ENCODE results near the gene GNG8.

The GNG8 gene

GRCh38 chr19:46598372-46598917 lies 37.6 kb downstream of the GNG8 start:
- Histone ChIP-seq H3K4me2 (ENCODE audit: low read length) (no peak overlapping the region), H3K36me3 (ENCODE audit: control insufficient read depth, insufficient read depth, low read length) (no peaks in the 10 kb centered on the region), H3K9ac (no peak overlapping the region), H2AFZ (no peak overlapping the region), H3K4me1 (peaks cover 9% of the 10 kb centered on the region), H3K4me3 (ENCODE audit: low read depth, low read length) (no peak overlapping the region), H3K27ac (no peak overlapping the region), H3K79me2 (peaks cover 7% of the 10 kb centered on the region), H3K9me3 (ENCODE audit: control insufficient read depth, low read length) (no peaks in the 10 kb centered on the region), H3K27me3 (ENCODE audit: control insufficient read depth, insufficient read depth, low read length) (no peaks in the 10 kb centered on the region)
- TF ChIP-seq CTCF (IDR thresholded peaks at IDR 0.05), result no peak

GRCh38 chr19:46596008-46596407 lies 40.0 kb downstream of the GNG8 start:
- H3K9ac ChIP-seq, result no peak overlapping the region
- H3K9me3 ChIP-seq (ENCODE audit: control insufficient read depth, low read length), result no peaks in the 10 kb centered on the region
- H3K79me2 ChIP-seq, result no peaks in the 10 kb centered on the region
- TF ChIP-seq CTCF (IDR thresholded peaks at IDR 0.05), result no peak
- no peaks in the 10 kb centered on the region for H3K36me3 ChIP-seq (ENCODE audit: control insufficient read depth, insufficient read depth, low read length)
- H3K4me2 ChIP-seq (ENCODE audit: low read length), result no peak overlapping the region
- no peak overlapping the region for H2AFZ ChIP-seq
- H3K4me1 ChIP-seq, result no peaks in the 10 kb centered on the region
- H3K27ac ChIP-seq, result no peak overlapping the region
- H3K4me3 ChIP-seq (ENCODE audit: low read depth, low read length), result no peak overlapping the region
- H3K27me3 ChIP-seq (ENCODE audit: control insufficient read depth, insufficient read depth, low read length), result no peaks in the 10 kb centered on the region

- no peak overlapping the region for H3K9ac ChIP-seq
- H3K4me3 ChIP-seq (ENCODE audit: low read depth, low read length), result no peak overlapping the region
- no peak overlapping the region for H2AFZ ChIP-seq
- no peak overlapping the region for H3K4me2 ChIP-seq (ENCODE audit: low read length)
- no peak for TF ChIP-seq CTCF (IDR thresholded peaks at IDR 0.05)
- no peak overlapping the region for H3K27ac ChIP-seq
- no peaks in the 10 kb centered on the region for H3K9me3 ChIP-seq (ENCODE audit: control insufficient read depth, low read length)
- H3K36me3 ChIP-seq (ENCODE audit: control insufficient read depth, insufficient read depth, low read length), result no peaks in the 10 kb centered on the region
- no peaks in the 10 kb centered on the region for H3K4me1 ChIP-seq
- no peaks in the 10 kb centered on the region for H3K79me2 ChIP-seq
- H3K27me3 ChIP-seq (ENCODE audit: control insufficient read depth, insufficient read depth, low read length), result no peaks in the 10 kb centered on the region
Observed at GRCh38 chr19:46591870-46592269, 44.1 kb downstream of the GNG8 start.

GRCh38 chr19:46591254-46591653 lies 44.7 kb downstream of the GNG8 start:
- no peak overlapping the region for H3K9ac ChIP-seq
- no peak for TF ChIP-seq CTCF (IDR thresholded peaks at IDR 0.05)
- H3K4me3 ChIP-seq (ENCODE audit: low read depth, low read length), result no peak overlapping the region
- no peaks in the 10 kb centered on the region for H3K27me3 ChIP-seq (ENCODE audit: control insufficient read depth, insufficient read depth, low read length)
- no peak overlapping the region for H3K4me2 ChIP-seq (ENCODE audit: low read length)
- no peaks in the 10 kb centered on the region for H3K4me1 ChIP-seq
- no peaks in the 10 kb centered on the region for H3K79me2 ChIP-seq
- H3K36me3 ChIP-seq (ENCODE audit: control insufficient read depth, insufficient read depth, low read length), result no peaks in the 10 kb centered on the region
- H3K9me3 ChIP-seq (ENCODE audit: control insufficient read depth, low read length), result no peaks in the 10 kb centered on the region
- no peak overlapping the region for H3K27ac ChIP-seq
- no peak overlapping the region for H2AFZ ChIP-seq

GRCh38 chr19:46587861-46588260 lies 48.1 kb downstream of the GNG8 start:
- Histone ChIP-seq H3K27ac (no peak overlapping the region), H3K4me1 (no peaks in the 10 kb centered on the region), H3K79me2 (no peaks in the 10 kb centered on the region), H3K9me3 (ENCODE audit: control insufficient read depth, low read length) (no peaks in the 10 kb centered on the region), H3K36me3 (ENCODE audit: control insufficient read depth, insufficient read depth, low read length) (no peaks in the 10 kb centered on the region), H3K4me2 (ENCODE audit: low read length) (no peak overlapping the region), H3K9ac (no peak overlapping the region), H3K4me3 (ENCODE audit: low read depth, low read length) (no peak overlapping the region), H2AFZ (no peak overlapping the region), H3K27me3 (ENCODE audit: control insufficient read depth, insufficient read depth, low read length) (no peaks in the 10 kb centered on the region)
- no peak for TF ChIP-seq CTCF (IDR thresholded peaks at IDR 0.05)

All from parathyroid adenoma (tissue), 2 donors.